Measurements from ENCODE around the gene ECE1. TPM values are rescaled to one million over a fixed set of nuclear protein-coding genes. Genes with fewer than 3 reads are reported as not detected.

The ECE1 gene
- polyA plus RNA-seq, 3 donors: 10.6 to 42.4 (median 23.3) TPM

- H3K36me3 ChIP-seq (replicated peaks in 1 of 2; ENCODE audit: control insufficient read depth in 1 of 2, insufficient read depth in 2 of 2, low read length in 2 of 2): peaks cover 38 to 73% of the 10 kb centered on the region in 2 donors
- no peaks in the 10 kb centered on the region for H3K4me1 Mint-ChIP-seq
Observed at GRCh38 chr1:21234779-21235178, 55.5 kb downstream of the ECE1 start.

DNA sequence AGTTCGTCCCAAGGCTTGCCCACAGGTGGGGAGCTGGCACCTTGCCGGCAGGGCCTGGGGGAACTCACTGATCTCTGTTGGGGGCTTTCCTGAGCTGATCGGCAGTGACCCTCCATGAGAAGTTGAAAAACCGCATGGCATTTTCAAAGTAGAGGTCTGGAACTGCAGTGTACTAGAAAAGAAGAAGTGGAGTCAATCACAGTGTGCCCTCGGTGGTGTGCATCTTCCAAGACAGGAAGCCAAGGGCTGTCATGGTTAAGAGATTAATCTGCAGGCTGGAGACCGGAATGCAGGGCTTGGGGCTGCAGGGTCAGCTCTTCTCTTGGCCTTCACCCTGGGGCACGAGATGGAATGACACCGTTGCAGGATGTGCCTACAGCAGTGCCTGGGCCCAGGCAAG is 56.8 kb downstream of the ECE1 start:
- peaks cover 21% of the 10 kb centered on the region for H4K20me1 ChIP-seq (ENCODE audit: insufficient read depth, low read length)
- H3K36me3 ChIP-seq (replicated peaks in 1 of 2; ENCODE audit: control insufficient read depth in 1 of 2, insufficient read depth in 2 of 2, low read length in 2 of 2): peaks cover 38 to 72% of the 10 kb centered on the region in 2 donors
- no peaks in the 10 kb centered on the region for H3K79me2 ChIP-seq (ENCODE audit: insufficient read depth, low read length)
- 19% methylated on average over 7 of the region's 8 CpGs for WGBS (ENCODE audit: insufficient coverage)
- Mint-ChIP-seq H3K27me3 (ENCODE audit: low read depth in 3 of 3) (peaks cover 14 to 29% (median 28%) of the 10 kb centered on the region in 3 donors), H3K4me1 (no peaks in the 10 kb centered on the region), H3K9me3 (no peaks in the 10 kb centered on the region), H3K36me3 (peaks cover 80 to 95% of the 10 kb centered on the region in 2 donors), H3K4me3 (no peak overlapping the region), H3K27ac (peak overlapping the region in 3 of 7 donors; percentile 44 to 76 (median 54))
- intact Hi-C loops (cut with micrococcal nuclease): loop anchor here in 1 of 2 donors (5.0 kb wide), 1 partner anchor 134 kb away; no protein-coding TSS in a partner anchor
- H3K27ac ChIP-seq (ENCODE audit: low read depth in 1 of 2, low read length in 2 of 2): no peak overlapping the region
- TF ChIP-seq, protein P1, sequence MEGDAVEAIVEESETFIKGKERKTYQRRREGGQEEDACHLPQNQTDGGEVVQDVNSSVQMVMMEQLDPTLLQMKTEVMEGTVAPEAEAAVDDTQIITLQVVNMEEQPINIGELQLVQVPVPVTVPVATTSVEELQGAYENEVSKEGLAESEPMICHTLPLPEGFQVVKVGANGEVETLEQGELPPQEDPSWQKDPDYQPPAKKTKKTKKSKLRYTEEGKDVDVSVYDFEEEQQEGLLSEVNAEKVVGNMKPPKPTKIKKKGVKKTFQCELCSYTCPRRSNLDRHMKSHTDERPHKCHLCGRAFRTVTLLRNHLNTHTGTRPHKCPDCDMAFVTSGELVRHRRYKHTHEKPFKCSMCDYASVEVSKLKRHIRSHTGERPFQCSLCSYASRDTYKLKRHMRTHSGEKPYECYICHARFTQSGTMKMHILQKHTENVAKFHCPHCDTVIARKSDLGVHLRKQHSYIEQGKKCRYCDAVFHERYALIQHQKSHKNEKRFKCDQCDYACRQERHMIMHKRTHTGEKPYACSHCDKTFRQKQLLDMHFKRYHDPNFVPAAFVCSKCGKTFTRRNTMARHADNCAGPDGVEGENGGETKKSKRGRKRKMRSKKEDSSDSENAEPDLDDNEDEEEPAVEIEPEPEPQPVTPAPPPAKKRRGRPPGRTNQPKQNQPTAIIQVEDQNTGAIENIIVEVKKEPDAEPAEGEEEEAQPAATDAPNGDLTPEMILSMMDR (IDR thresholded peaks at IDR 0.05): no peak
- DNase-seq: no peak
- H3K9ac ChIP-seq (ENCODE audit: insufficient read depth, low read length, poor library complexity, severe bottlenecking): no peak overlapping the region
- no peak overlapping the region for H3K4me3 ChIP-seq (replicated peaks in 1 of 3; ENCODE audit: low read depth in 2 of 3, low read length in 3 of 3)
- no peaks in the 10 kb centered on the region for H3K27me3 ChIP-seq (ENCODE audit: control insufficient read depth in 2 of 2, insufficient read depth in 2 of 2, low read length in 2 of 2)
- H3K4me1 ChIP-seq (ENCODE audit: control insufficient read depth in 1 of 2, insufficient read depth in 2 of 2, low read length in 2 of 2): no peaks in the 10 kb centered on the region
- no peak overlapping the region for H2AFZ ChIP-seq (ENCODE audit: insufficient read depth, low read depth, low read length, poor library complexity, severe bottlenecking)
- no peaks in the 10 kb centered on the region for H3K9me3 ChIP-seq (replicated peaks in 1 of 2; ENCODE audit: control insufficient read depth in 1 of 2, insufficient read depth in 1 of 2, low read length in 2 of 2)
- no peak overlapping the region for H3K4me2 ChIP-seq (replicated peaks; ENCODE audit: extremely low read depth, low read length, poor library complexity, severe bottlenecking)

More at GRCh38 chr1:21234779-21235178, 55.5 kb downstream of the ECE1 start:
- Mint-ChIP-seq H3K27ac (peak overlapping the region in 1 of 7 donors; percentile 12), H3K4me3 (no peak overlapping the region), H3K36me3 (peaks cover 80 to 96% of the 10 kb centered on the region in 2 donors), H3K9me3 (no peaks in the 10 kb centered on the region), H3K27me3 (ENCODE audit: low read depth in 3 of 3) (peaks cover 13 to 32% (median 26%) of the 10 kb centered on the region in 3 donors)
- TF ChIP-seq, protein P1 (IDR thresholded peaks at IDR 0.05): no peak
- intact Hi-C loops (cut with micrococcal nuclease): loop anchor here in 1 of 2 donors (5.0 kb wide), 1 partner anchor 133 kb away; no protein-coding TSS in a partner anchor
- no peaks in the 10 kb centered on the region for H3K9me3 ChIP-seq (replicated peaks in 1 of 2; ENCODE audit: control insufficient read depth in 1 of 2, insufficient read depth in 1 of 2, low read length in 2 of 2)
- no peak overlapping the region for H3K4me3 ChIP-seq (replicated peaks in 1 of 3; ENCODE audit: low read depth in 2 of 3, low read length in 3 of 3)
- H2AFZ ChIP-seq (ENCODE audit: insufficient read depth, low read depth, low read length, poor library complexity, severe bottlenecking): no peak overlapping the region
- no peaks in the 10 kb centered on the region for H3K4me1 ChIP-seq (ENCODE audit: control insufficient read depth in 1 of 2, insufficient read depth in 2 of 2, low read length in 2 of 2)
- H3K27me3 ChIP-seq (ENCODE audit: control insufficient read depth in 2 of 2, insufficient read depth in 2 of 2, low read length in 2 of 2): no peaks in the 10 kb centered on the region
- WGBS (ENCODE audit: insufficient coverage): 100% methylated on average over 3 of the region's 4 CpGs
- H3K9ac ChIP-seq (ENCODE audit: insufficient read depth, low read length, poor library complexity, severe bottlenecking): no peak overlapping the region
- DNase-seq: no peak
- no peak overlapping the region for H3K4me2 ChIP-seq (replicated peaks; ENCODE audit: extremely low read depth, low read length, poor library complexity, severe bottlenecking)
- H3K27ac ChIP-seq (ENCODE audit: low read depth in 1 of 2, low read length in 2 of 2): no peak overlapping the region
- peaks cover 28% of the 10 kb centered on the region for H4K20me1 ChIP-seq (ENCODE audit: insufficient read depth, low read length)
- H3K79me2 ChIP-seq (ENCODE audit: insufficient read depth, low read length): no peaks in the 10 kb centered on the region
